KMS-11 (cell line): ENCODE measurements around the gene SELENOO.

Source experiments
- H2AFZ ChIP-seq: fragments of 200-600 bp; sonication (generic); 2 replicates; pipeline ENCODE4 v1.6.1; 2016; ENCODE audit warnings: antibody characterized with exemption, mixed run types, low read depth
- H3K27ac ChIP-seq: fragments of 200-600 bp; sonication (generic); 2 replicates; pipeline ENCODE4 v1.6.1; 2016; ENCODE audit warnings: mild to moderate bottlenecking, mixed run types
- H3K27me3 ChIP-seq: fragments of 200-600 bp; sonication (generic); 2 replicates; pipeline ENCODE4 v1.6.1; 2017; ENCODE audit warnings: mild to moderate bottlenecking, low read depth, mixed run types, moderate library complexity; ENCODE audit not compliant: insufficient read depth
- H3K36me3 ChIP-seq: fragments of 200-600 bp; sonication (generic); 2 replicates; pipeline ENCODE4 v1.6.1; 2017; ENCODE audit warnings: mild to moderate bottlenecking, mixed run types; ENCODE audit not compliant: insufficient read depth
- H3K4me1 ChIP-seq: fragments of 200-600 bp; sonication (generic); 2 replicates; pipeline ENCODE4 v1.6.1; 2016; ENCODE audit warnings: mild to moderate bottlenecking, low read depth, mixed run types; ENCODE audit not compliant: poor library complexity, severe bottlenecking
- H3K4me2 ChIP-seq: fragments of 200-600 bp; sonication (generic); 2 replicates; pipeline ENCODE4 v1.7.0; 2016; ENCODE audit warnings: mild to moderate bottlenecking, mixed run types
- H3K4me3 ChIP-seq: fragments of 200-600 bp; sonication (generic); IDR thresholded peaks from 2 replicates; pipeline ENCODE4 v1.6.1; 2017; ENCODE audit warnings: low read depth, low read length, mixed read lengths; ENCODE audit not compliant: insufficient read depth
- H3K79me2 ChIP-seq: fragments of 200-600 bp; sonication (generic); 2 replicates; pipeline ENCODE4 v1.6.1; 2016; ENCODE audit warnings: low read depth, mixed run types; ENCODE audit not compliant: insufficient read depth
- H3K9ac ChIP-seq: fragments of 200-600 bp; sonication (generic); 2 replicates; pipeline ENCODE4 v1.6.1; 2016; ENCODE audit warnings: mild to moderate bottlenecking, mixed run types
- H4K20me1 ChIP-seq: fragments of 200-600 bp; sonication (generic); 2 replicates; pipeline ENCODE4 v1.6.1; 2016; ENCODE audit warnings: mild to moderate bottlenecking, mixed run types; ENCODE audit not compliant: insufficient read depth
- CTCF ChIP-seq: fragments of 200-600 bp; sonication (generic); conservative IDR thresholded peaks from 2 replicates; pipeline ENCODE4 v1.6.1; 2017; ENCODE audit warnings: low read depth, mild to moderate bottlenecking, antibody characterized with exemption, low read length, moderate library complexity, mixed read lengths

SELENOO gene

GRCh38 chr22:50224071-50224470, 23.3 kb downstream of the SELENOO start:
- TF ChIP-seq CTCF: no peak
- H4K20me1 ChIP-seq: no peaks in the 10 kb centered on the region

GRCh38 chr22:50225200-50225969, 24.6 kb downstream of the SELENOO start:
- H3K27me3 ChIP-seq: no peaks in the 10 kb centered on the region
- H4K20me1 ChIP-seq: no peaks in the 10 kb centered on the region
- no peak overlapping the region for H3K4me3 ChIP-seq
- no peak overlapping the region for H2AFZ ChIP-seq
- H3K4me2 ChIP-seq: no peak overlapping the region
- no peaks in the 10 kb centered on the region for H3K79me2 ChIP-seq
- H3K27ac ChIP-seq: no peak overlapping the region
- no peak for TF ChIP-seq CTCF
- no peaks in the 10 kb centered on the region for H3K36me3 ChIP-seq
- H3K9ac ChIP-seq: no peak overlapping the region
- no peaks in the 10 kb centered on the region for H3K4me1 ChIP-seq

More at GRCh38 chr22:50224071-50224470, 23.3 kb downstream of the SELENOO start:
- H3K4me1 ChIP-seq: no peaks in the 10 kb centered on the region
- no peak overlapping the region for H2AFZ ChIP-seq
- no peak overlapping the region for H3K4me3 ChIP-seq
- no peaks in the 10 kb centered on the region for H3K27me3 ChIP-seq
- H3K27ac ChIP-seq: no peak overlapping the region
- H3K9ac ChIP-seq: no peak overlapping the region
- H3K36me3 ChIP-seq: no peaks in the 10 kb centered on the region
- no peak overlapping the region for H3K4me2 ChIP-seq
- no peaks in the 10 kb centered on the region for H3K79me2 ChIP-seq

- Histone ChIP-seq H3K36me3 (no peaks in the 10 kb centered on the region), H2AFZ (no peak overlapping the region), H3K4me2 (no peak overlapping the region), H3K79me2 (no peaks in the 10 kb centered on the region), H3K9ac (no peak overlapping the region), H3K27ac (no peak overlapping the region), H3K4me1 (no peaks in the 10 kb centered on the region), H3K27me3 (no peaks in the 10 kb centered on the region), H3K4me3 (no peak overlapping the region), H4K20me1 (no peaks in the 10 kb centered on the region)
- TF ChIP-seq CTCF: no peak
These were observed 25.5 kb downstream of the SELENOO start for GRCh38 chr22:50226063-50226874.

GRCh38 chr22:50226875-50227165, 26.0 kb downstream of the SELENOO start:
- TF ChIP-seq CTCF: no peak
- H2AFZ ChIP-seq: no peak overlapping the region
- H3K9ac ChIP-seq: no peak overlapping the region
- no peaks in the 10 kb centered on the region for H3K36me3 ChIP-seq
- no peak overlapping the region for H3K4me2 ChIP-seq
- H3K79me2 ChIP-seq: no peaks in the 10 kb centered on the region
- H3K4me3 ChIP-seq: no peak overlapping the region
- no peaks in the 10 kb centered on the region for H3K4me1 ChIP-seq
- H3K27me3 ChIP-seq: no peaks in the 10 kb centered on the region
- H4K20me1 ChIP-seq: no peaks in the 10 kb centered on the region
- H3K27ac ChIP-seq: no peak overlapping the region
